B cell (primary cell): Measurements from ENCODE around the gene TAS2R60. TPM values are rescaled to one million over a fixed set of nuclear protein-coding genes. Genes with fewer than 3 reads are reported as not detected.

Source experiments
- ATAC-seq: fragments of 200-7000 bp; cut with Tn5 transposase; one replicate; pipeline ENCODE4 v1.10.0; 2021; ENCODE audit warnings: low read depth, mild to moderate bottlenecking, moderate number of reproducible peaks, moderate library complexity
- CTCF ChIA-PET: fragments of 350-600 bp; sonication (Branson Sonifier 250); formaldehyde crosslinking; loops from one replicate; lab custom pipeline; 2021; ENCODE audit warnings: antibody characterized with exemption, inconsistent platforms; lab: Charles Lee
- POLR2A ChIA-PET: fragments of 350-600 bp; sonication (Branson Sonifier 250); formaldehyde crosslinking; loops from one replicate; lab custom pipeline; 2021; ENCODE audit warnings: antibody characterized with exemption; lab: Charles Lee
- DNase-seq: peaks from one replicate; pipeline ENCODE4 v3.0.0; 2013
- H2AFZ ChIP-seq: 2 replicates; pipeline ENCODE4 v1.6.1; 2012; ENCODE audit warnings: mild to moderate bottlenecking, low read depth, low read length; ENCODE audit not compliant: insufficient read depth, poor library complexity, severe bottlenecking
- H3K27ac ChIP-seq, 2 donors: 1 replicate in 1 of 2; 2 replicates in 1 of 2; pipeline ENCODE4 v1.5.1; 2012 to 2013; ENCODE audit warnings: low read length in 2 of 2, mild to moderate bottlenecking in 2 of 2, moderate library complexity in 1 of 2
- H3K27me3 ChIP-seq, 4 experiments: fragments of 200-600 bp in 1 of 4; sonication (generic) in 1 of 4; replicated peaks in 1 of 4; 1 replicate in 2 of 4; 2 replicates in 2 of 4; pipeline versions ENCODE4 v1.6.1 to v1.7.0; 2013 to 2016; ENCODE audit warnings: low read length in 3 of 4, mild to moderate bottlenecking in 2 of 4, mixed read lengths in 1 of 4, moderate library complexity in 1 of 4; ENCODE audit not compliant: insufficient read depth in 4 of 4, control insufficient read depth in 3 of 4; ENCODE audit errors: control extremely low read depth in 1 of 4
- H3K36me3 ChIP-seq, 2 experiments: replicated peaks in 1 of 2; 1 replicate in 1 of 2; 2 replicates in 1 of 2; pipeline versions ENCODE4 v1.6.1 to v1.7.1; 2013; ENCODE audit warnings: low read length in 1 of 2; ENCODE audit not compliant: insufficient read depth in 2 of 2, control insufficient read depth in 1 of 2; ENCODE audit errors: control extremely low read depth in 1 of 2, extremely low read depth in 1 of 2
- H3K4me1 ChIP-seq, 2 donors: fragments of 200-600 bp in 1 of 2; sonication (generic) in 1 of 2; 1 replicate in 1 of 2; 2 replicates in 1 of 2; pipeline versions ENCODE4 v1.5.1 to v1.6.1; 2013 to 2017; ENCODE audit warnings: low read length in 2 of 2; ENCODE audit not compliant: control insufficient read depth in 2 of 2, insufficient read depth in 2 of 2
- H3K4me2 ChIP-seq: replicated peaks from 2 replicates; pipeline ENCODE3; 2012; ENCODE audit warnings: mild to moderate bottlenecking, low read depth, low read length; ENCODE audit not compliant: poor library complexity, severe bottlenecking
- H3K4me3 ChIP-seq, 5 experiments: fragments of 200-600 bp in 1 of 5; sonication (generic) in 1 of 5; 1 replicate in 3 of 5; 2 replicates in 2 of 5; pipeline versions ENCODE4 v1.5.1 to v1.7.0; 2011 to 2016; ENCODE audit warnings: low read length in 4 of 5, mild to moderate bottlenecking in 4 of 5, low read depth in 2 of 5, control low read depth in 1 of 5, moderate library complexity in 1 of 5; ENCODE audit not compliant: insufficient read depth in 1 of 5; ENCODE audit errors: control extremely low read depth in 1 of 5, extremely low read depth in 1 of 5
- H3K79me2 ChIP-seq: fragments of 200-600 bp; sonication (generic); one replicate; pipeline ENCODE4 v1.6.0; 2016; ENCODE audit warnings: low read length; ENCODE audit not compliant: control insufficient read depth, insufficient read depth
- H3K9ac ChIP-seq: fragments of 200-600 bp; sonication (generic); 2 replicates; pipeline ENCODE4 v1.6.1; 2017; ENCODE audit warnings: mild to moderate bottlenecking, low read length, moderate library complexity
- H3K9me3 ChIP-seq, 3 donors: one replicate each; pipeline versions ENCODE4 v1.6.1 to v1.7.1; 2013; ENCODE audit warnings: low read length in 2 of 3; ENCODE audit not compliant: control insufficient read depth in 2 of 3, insufficient read depth in 1 of 3; ENCODE audit errors: control extremely low read depth in 1 of 3
- H4K20me1 ChIP-seq: 2 replicates; pipeline ENCODE4 v1.6.0; 2012; ENCODE audit warnings: mild to moderate bottlenecking, low read length; ENCODE audit not compliant: insufficient read depth, control insufficient read depth, poor library complexity, severe bottlenecking
- H3K27ac Mint-ChIP-seq: one replicate; pipeline ENCODE4 v1.8.0; 2021; ENCODE audit warnings: mixed read lengths
- H3K27me3 Mint-ChIP-seq: one replicate; pipeline ENCODE4 v1.8.0; 2021; ENCODE audit warnings: mixed read lengths
- H3K4me1 Mint-ChIP-seq: one replicate; pipeline ENCODE4 v1.8.0; 2021; ENCODE audit warnings: mixed read lengths
- H3K4me3 Mint-ChIP-seq: one replicate; pipeline ENCODE4 v1.8.0; 2021; ENCODE audit warnings: mixed read lengths
- H3K9me3 Mint-ChIP-seq: one replicate; pipeline ENCODE4 v1.8.0; 2022; ENCODE audit warnings: mixed read lengths; ENCODE audit not compliant: insufficient read depth
- EZH2 ChIP-seq: IDR thresholded peaks from 2 replicates; pipeline ENCODE4 v1.6.1; 2012; ENCODE audit warnings: borderline replicate concordance, low read depth, mild to moderate bottlenecking, moderate library complexity, low read length; ENCODE audit not compliant: insufficient read depth, poor library complexity, severe bottlenecking
- WGBS: methylation state at CpG from one replicate; pipeline ENCODE4 v1.1.5; 2013; ENCODE audit warnings: missing lambda C conversion rate; ENCODE audit not compliant: insufficient coverage; 5-methylcytosine and 5-hydroxymethylcytosine counted together
- intact Hi-C: fragments of 100-400 bp; cut with micrococcal nuclease; formaldehyde crosslinking; loops from one replicate; pipeline ENCODE4 v1.10.0; 2022
- polyA plus RNA-seq: library from polyadenylated mRNA; depleted of rRNA; stranded (reverse); fragments of >200 nt; gene quantifications from 2 replicates; pipeline ENCODE4 v1.2.3, GENCODE V29; 2012
- total RNA-seq, 2 donors: library from RNA; stranded (reverse); fragments of 120-200 nt in 1 of 2; gene quantifications; 1 replicate in 1 of 2; 2 replicates in 1 of 2; pipeline versions ENCODE4 v1.2.3 to v1.2.4, GENCODE V29; 2013 to 2022
- TF ChIP-seq, protein P1 (sequence below): fragments of 200-600 bp; IDR thresholded peaks from one replicate; pipeline ENCODE4 v1.8.0; 2022; ENCODE audit warnings: antibody characterized with exemption, mild to moderate bottlenecking

The TAS2R60 gene
- total and polyA plus RNA-seq, 2 donors (not counting 1 experiment from before 2014, with no cell fraction given): not detected

DNA sequence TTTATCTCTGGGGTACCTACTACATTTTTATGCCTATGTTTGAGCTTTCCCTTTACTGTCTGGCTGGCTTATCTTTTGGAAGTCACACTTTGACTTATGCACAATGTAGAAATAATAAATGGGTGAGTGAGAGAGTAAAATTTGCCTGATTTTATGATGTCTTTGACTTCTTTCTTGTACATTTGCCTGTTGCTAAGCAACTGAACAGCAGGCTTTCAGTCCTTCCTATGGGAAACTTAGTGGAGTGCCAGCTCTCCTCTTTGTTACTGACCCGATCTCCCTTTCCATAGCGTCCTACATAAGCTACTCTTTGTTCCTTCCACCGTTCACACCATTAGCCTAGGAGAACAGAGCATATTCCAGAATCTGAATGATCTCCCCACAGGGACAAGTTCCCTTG lies 4.2 kb downstream of the TAS2R60 start:
- H3K4me1 Mint-ChIP-seq: no peaks in the 10 kb centered on the region
- Histone ChIP-seq H2AFZ (no peak overlapping the region), H3K4me2 (no peak overlapping the region), H3K4me3 (no peak overlapping the region), H3K9me3 (no peaks in the 10 kb centered on the region), H3K4me1 (no peaks in the 10 kb centered on the region), H4K20me1 (no peaks in the 10 kb centered on the region), H3K27me3 (peaks cover 0 to 7% (median 5%) of the 10 kb centered on the region in 4 experiments), H3K27ac (no peak overlapping the region), H3K79me2 (no peaks in the 10 kb centered on the region), H3K36me3 (no peaks in the 10 kb centered on the region), H3K9ac (no peak overlapping the region)
- no peak overlapping the region for H3K27ac Mint-ChIP-seq
- H3K27me3 Mint-ChIP-seq: peaks cover 12% of the 10 kb centered on the region
- H3K9me3 Mint-ChIP-seq: no peaks in the 10 kb centered on the region
- DNase-seq (no peak), ATAC-seq (no peak)
- TF ChIP-seq, protein P1, sequence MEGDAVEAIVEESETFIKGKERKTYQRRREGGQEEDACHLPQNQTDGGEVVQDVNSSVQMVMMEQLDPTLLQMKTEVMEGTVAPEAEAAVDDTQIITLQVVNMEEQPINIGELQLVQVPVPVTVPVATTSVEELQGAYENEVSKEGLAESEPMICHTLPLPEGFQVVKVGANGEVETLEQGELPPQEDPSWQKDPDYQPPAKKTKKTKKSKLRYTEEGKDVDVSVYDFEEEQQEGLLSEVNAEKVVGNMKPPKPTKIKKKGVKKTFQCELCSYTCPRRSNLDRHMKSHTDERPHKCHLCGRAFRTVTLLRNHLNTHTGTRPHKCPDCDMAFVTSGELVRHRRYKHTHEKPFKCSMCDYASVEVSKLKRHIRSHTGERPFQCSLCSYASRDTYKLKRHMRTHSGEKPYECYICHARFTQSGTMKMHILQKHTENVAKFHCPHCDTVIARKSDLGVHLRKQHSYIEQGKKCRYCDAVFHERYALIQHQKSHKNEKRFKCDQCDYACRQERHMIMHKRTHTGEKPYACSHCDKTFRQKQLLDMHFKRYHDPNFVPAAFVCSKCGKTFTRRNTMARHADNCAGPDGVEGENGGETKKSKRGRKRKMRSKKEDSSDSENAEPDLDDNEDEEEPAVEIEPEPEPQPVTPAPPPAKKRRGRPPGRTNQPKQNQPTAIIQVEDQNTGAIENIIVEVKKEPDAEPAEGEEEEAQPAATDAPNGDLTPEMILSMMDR: no peak
- TF ChIP-seq EZH2: no peak
- WGBS: 94% methylated on average over 2 of the region's 3 CpGs
- ChIA-PET CTCF (no interaction called here), POLR2A (no interaction called here)
- H3K4me3 Mint-ChIP-seq: no peak overlapping the region
- intact Hi-C loops: no loop called here

DNA sequence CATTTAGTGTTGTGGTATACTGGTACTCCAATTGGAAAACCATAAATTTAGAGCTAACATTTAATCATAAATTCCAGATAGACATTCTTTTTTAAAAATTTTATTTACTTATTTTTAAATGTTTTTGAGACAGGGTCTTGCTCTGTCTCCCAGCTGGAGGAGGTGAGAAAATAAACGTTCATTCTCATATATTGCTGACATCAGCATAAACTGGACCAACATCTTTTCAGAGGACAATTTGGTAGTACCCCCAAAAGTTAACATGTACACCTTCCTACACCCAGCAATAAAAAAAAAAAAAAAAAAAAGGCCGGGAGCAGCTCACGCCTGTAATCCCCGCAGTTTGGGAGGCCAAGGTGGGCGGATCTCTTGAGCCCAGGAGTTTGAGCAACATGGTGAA lies 5.2 kb downstream of the TAS2R60 start:
- H3K4me2 ChIP-seq: no peak overlapping the region
- no peak overlapping the region for H2AFZ ChIP-seq
- H3K4me1 Mint-ChIP-seq: no peaks in the 10 kb centered on the region
- no peak overlapping the region for H3K27ac Mint-ChIP-seq
- no peaks in the 10 kb centered on the region for H3K9me3 Mint-ChIP-seq
- no peak for ATAC-seq
- no peaks in the 10 kb centered on the region for H3K4me1 ChIP-seq
- no peaks in the 10 kb centered on the region for H3K79me2 ChIP-seq
- intact Hi-C loops: no loop called here
- no peak overlapping the region for H3K27ac ChIP-seq
- CTCF ChIA-PET: no interaction called here
- H3K4me3 Mint-ChIP-seq: no peak overlapping the region
- H3K36me3 ChIP-seq: no peaks in the 10 kb centered on the region
- no peak overlapping the region for H3K4me3 ChIP-seq
- H3K9me3 ChIP-seq: no peaks in the 10 kb centered on the region
- no peak overlapping the region for H3K9ac ChIP-seq
- peaks cover 0 to 7% (median 5%) of the 10 kb centered on the region in 4 experiments for H3K27me3 ChIP-seq
- H3K27me3 Mint-ChIP-seq: peaks cover 8% of the 10 kb centered on the region
- no peaks in the 10 kb centered on the region for H4K20me1 ChIP-seq
- no peak for TF ChIP-seq EZH2
- TF ChIP-seq, protein P1: no peak
- WGBS: 100% methylated on average over 2 of the region's 5 CpGs
- DNase-seq: no peak
- POLR2A ChIA-PET: no interaction called here
